Measurements from ENCODE around the gene NLGN1.

The NLGN1 gene

GRCh38 chr3:173622166-173622565, 224.6 kb downstream of the NLGN1 start:
- intact Hi-C loops (cut with DNase I) = no loop called here
- no peak for DNase-seq

- intact Hi-C loops (cut with DNase I) = no loop called here
- DNase-seq = no peak
Observed at GRCh38 chr3:173624086-173624485, 226.5 kb downstream of the NLGN1 start.

- intact Hi-C loops (cut with DNase I) = no loop called here
- DNase-seq = no peak
Observed at GRCh38 chr3:173630849-173631248, 233.3 kb downstream of the NLGN1 start.

GRCh38 chr3:173632945-173633344, 235.4 kb downstream of the NLGN1 start:
- intact Hi-C loops (cut with DNase I) = no loop called here
- no peak for DNase-seq

- no peak for DNase-seq
- intact Hi-C loops (cut with DNase I) = no loop called here
Observed at GRCh38 chr3:173635826-173636225, 238.3 kb downstream of the NLGN1 start.

GRCh38 chr3:173639098-173639497, 241.6 kb downstream of the NLGN1 start:
- intact Hi-C loops (cut with DNase I) = no loop called here
- peak in 1 of 10 donors; percentile 49 for DNase-seq

- DNase-seq = no peak
- intact Hi-C loops (cut with DNase I) = no loop called here
Observed at GRCh38 chr3:173641696-173642095, 244.2 kb downstream of the NLGN1 start.

GRCh38 chr3:173644086-173645082, 246.8 kb downstream of the NLGN1 start:
- peak in 2 of 10 donors; percentile 65 to 77 for DNase-seq
- intact Hi-C loops (cut with DNase I) = no loop called here

- intact Hi-C loops (cut with DNase I) = no loop called here
- no peak for DNase-seq
Observed at GRCh38 chr3:173650596-173650995, 253.1 kb downstream of the NLGN1 start.

GRCh38 chr3:173652093-173652492, 254.5 kb downstream of the NLGN1 start:
- no peak for DNase-seq
- intact Hi-C loops (cut with DNase I) = no loop called here

- DNase-seq = no peak
- intact Hi-C loops (cut with DNase I) = no loop called here
Observed at GRCh38 chr3:173653781-173654180, 256.2 kb downstream of the NLGN1 start.

- intact Hi-C loops (cut with DNase I) = no loop called here
- no peak for DNase-seq
Observed at GRCh38 chr3:173659972-173660371, 262.4 kb downstream of the NLGN1 start.

- intact Hi-C loops (cut with DNase I) = no loop called here
Observed at GRCh38 chr3:173660645-173661299, 263.2 kb downstream of the NLGN1 start.

GRCh38 chr3:173663696-173664111, 266.2 kb downstream of the NLGN1 start:
- DNase-seq = no peak
- intact Hi-C loops (cut with DNase I) = no loop called here

More at GRCh38 chr3:173660645-173661299, 263.2 kb downstream of the NLGN1 start:
- DNase-seq = no peak

GRCh38 chr3:173676094-173676493, 278.6 kb downstream of the NLGN1 start:
- intact Hi-C loops (cut with DNase I) = no loop called here
- DNase-seq = no peak

GRCh38 chr3:173681188-173681678, 283.7 kb downstream of the NLGN1 start:
- intact Hi-C loops (cut with DNase I) = no loop called here
- no peak for DNase-seq

- DNase-seq = no peak
- intact Hi-C loops (cut with DNase I) = no loop called here
Observed at GRCh38 chr3:173685456-173685855, 287.9 kb downstream of the NLGN1 start.

GRCh38 chr3:173688216-173688842, 290.8 kb downstream of the NLGN1 start:
- intact Hi-C loops (cut with DNase I) = no loop called here
- DNase-seq = no peak

GRCh38 chr3:173690542-173691180, 293.1 kb downstream of the NLGN1 start:
- intact Hi-C loops (cut with DNase I) = no loop called here
- no peak for DNase-seq

GRCh38 chr3:173699353-173699752, 301.8 kb downstream of the NLGN1 start:
- intact Hi-C loops (cut with DNase I) = no loop called here
- no peak for DNase-seq
